ENCODE results near the gene RLN3. TPM values are rescaled to one million over a fixed set of nuclear protein-coding genes. Genes with fewer than 3 reads are reported as not detected.

RLN3 gene
- polyA plus RNA-seq, 10 donors, result not detected

DNA sequence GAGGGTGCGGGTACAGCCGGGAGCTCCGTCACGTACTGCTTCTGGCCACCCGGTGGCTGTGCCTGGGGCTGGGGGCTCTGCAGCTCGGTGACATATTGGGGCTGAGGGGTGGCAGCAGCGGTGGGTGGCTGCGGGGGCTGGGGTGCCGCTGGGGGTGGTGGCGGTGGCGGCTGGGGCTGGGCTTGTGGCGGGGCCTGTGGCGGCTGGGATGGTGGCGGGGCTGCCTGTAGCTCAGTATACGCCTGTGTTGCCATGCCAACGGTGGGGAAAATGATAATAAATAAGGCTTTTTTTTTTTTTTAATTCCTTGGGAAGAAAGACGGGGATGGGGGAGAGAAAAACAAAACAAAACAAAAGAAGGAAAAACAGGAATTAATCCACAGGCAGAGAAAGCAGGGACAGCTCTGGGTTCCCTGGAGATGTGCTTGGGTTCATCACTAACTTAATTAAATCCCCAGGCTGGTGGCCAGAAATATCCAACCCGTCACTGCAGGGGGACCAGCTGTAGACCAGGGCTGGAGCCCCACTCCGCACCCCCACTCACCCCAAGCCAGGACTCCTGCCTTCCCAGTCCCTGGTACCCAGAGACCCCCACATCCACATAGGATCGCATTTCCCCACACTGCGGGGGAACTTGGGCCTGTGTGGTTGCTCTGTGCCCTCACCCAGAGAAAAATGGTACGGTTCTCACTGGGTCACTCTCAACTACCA lies 34.2 kb upstream of the RLN3 start:
- no peak for DNase-seq

DNA sequence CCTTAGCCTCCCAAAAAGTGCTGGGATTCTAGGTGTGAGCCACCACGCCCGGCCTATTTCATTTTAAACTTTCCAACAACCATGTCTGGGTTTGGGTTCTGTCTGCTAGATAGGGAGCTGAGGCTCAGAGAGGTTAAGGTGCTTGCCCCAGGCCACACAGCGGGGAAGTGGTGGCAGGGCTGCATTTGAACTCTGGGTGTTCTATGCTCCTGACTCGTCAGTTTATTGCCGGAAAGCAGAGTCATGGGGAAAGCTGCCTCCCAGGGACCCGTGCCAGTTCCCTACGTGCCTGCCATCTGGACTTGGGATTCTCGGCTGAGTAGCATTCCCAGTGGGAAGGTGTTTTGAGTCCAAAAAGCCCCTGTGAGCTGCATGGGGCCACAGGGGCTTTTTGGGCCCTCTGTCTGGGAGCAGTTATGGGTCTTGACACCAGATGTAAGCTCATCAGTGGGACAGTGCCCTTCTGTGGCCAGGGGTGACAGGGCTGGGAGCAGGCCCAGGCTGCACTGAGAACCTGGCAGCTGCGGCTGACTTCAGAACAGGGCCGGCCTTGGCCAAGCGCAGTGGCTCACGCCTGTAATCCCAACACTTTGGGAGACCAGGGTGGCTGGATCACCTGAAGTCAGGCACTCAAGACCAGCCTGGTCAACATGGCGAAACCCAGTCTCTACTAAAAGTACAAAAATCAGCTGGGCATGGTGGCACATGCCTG lies 32.8 kb upstream of the RLN3 start:
- no peak for DNase-seq

- no peak for DNase-seq
Measured at GRCh38 chr19:13995878-13996765, 31.8 kb upstream of the RLN3 start.

GRCh38 chr19:13996928-13997630 lies 30.9 kb upstream of the RLN3 start:
- DNase-seq, result no peak

DNA sequence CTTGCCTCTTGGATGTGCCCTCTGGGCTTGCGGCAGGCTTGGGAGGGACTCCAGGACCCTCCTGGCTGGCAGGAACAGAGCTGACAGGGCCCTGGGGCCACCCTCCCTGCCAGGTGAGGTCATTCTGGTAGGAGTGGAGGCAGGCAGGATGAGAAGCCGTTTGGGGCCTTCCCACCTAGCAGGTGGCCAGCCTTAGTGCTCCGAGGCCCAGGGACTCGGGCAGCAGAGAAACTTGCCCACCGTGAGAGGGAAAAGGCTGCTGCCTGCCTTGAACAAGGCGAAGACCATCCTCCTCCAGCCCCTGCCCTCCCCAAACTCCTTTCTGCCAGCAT lies 30.4 kb upstream of the RLN3 start:
- DNase-seq, result no peak

DNA sequence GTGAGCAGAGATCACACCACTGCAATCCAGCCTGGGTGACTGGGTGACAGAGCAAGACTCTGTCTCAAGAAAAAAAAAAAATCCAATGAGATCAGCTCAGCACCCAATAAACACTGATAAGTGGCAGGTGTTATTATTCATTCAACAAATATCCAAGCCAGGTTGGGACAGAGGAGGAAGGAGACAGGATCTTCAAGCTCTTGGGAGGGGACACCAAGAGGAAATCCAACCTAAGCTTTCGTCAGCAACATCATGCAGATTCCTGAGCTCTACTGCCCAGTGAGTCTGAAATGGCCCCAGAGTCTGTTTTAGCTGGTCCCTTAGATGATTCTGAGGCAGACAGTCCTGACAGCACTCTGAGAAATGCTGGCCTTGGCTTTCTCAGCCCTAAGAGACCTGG lies 29.5 kb upstream of the RLN3 start:
- DNase-seq, result no peak

DNA sequence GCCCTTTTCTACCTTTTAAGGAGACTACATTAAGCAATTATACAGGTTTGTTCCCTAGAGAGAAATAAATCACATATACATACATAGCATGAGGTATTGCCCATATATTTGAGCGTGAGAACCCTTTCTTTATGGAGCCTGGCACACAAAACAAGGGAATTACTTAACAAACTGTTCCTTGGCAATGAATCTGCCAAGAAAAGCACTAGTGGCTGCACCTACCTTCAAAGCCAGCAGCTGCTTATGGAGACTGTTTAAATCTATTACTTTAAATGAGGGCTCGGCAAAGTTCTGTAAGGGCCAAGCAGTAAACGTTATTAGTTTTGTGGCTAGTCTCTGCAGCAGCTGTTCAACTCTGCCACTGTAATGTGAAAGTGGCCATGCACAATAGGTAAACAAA lies 28.9 kb upstream of the RLN3 start:
- no peak for DNase-seq

- DNase-seq, result no peak
Measured at GRCh38 chr19:14000691-14001375, 27.1 kb upstream of the RLN3 start.

DNA sequence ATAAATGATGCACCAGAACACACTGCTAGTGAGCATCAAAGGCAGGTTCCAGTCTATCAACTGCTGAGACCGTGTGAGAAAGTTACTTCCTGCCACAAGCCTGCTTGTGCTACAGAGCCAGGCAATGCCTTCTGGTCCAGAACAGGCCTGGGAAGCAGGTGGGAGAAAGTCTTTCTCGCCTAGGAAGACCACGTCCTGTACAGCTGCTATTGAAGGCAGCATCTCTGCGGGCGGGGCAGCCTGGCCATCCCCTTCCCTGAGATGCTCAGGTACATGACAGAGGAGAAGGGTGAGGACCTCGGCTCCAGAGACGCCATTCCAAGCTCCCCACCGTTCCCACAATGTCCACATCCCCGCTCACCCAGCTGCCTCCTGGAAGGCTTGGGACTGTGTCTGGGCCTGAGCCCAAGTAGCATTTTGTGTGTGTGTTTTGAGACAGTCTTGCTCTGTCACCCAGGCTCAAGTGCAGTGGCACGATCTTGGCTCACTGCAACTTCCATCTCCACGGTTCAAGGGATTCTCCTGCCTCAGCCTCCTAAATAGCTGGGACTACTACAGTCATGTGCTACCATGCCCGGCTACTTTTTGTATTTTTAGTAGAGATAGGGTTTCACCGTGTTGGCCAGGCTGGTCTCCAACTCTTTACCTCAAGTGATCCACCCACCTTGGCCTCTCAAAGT lies 25.2 kb upstream of the RLN3 start:
- DNase-seq, result no peak

DNA sequence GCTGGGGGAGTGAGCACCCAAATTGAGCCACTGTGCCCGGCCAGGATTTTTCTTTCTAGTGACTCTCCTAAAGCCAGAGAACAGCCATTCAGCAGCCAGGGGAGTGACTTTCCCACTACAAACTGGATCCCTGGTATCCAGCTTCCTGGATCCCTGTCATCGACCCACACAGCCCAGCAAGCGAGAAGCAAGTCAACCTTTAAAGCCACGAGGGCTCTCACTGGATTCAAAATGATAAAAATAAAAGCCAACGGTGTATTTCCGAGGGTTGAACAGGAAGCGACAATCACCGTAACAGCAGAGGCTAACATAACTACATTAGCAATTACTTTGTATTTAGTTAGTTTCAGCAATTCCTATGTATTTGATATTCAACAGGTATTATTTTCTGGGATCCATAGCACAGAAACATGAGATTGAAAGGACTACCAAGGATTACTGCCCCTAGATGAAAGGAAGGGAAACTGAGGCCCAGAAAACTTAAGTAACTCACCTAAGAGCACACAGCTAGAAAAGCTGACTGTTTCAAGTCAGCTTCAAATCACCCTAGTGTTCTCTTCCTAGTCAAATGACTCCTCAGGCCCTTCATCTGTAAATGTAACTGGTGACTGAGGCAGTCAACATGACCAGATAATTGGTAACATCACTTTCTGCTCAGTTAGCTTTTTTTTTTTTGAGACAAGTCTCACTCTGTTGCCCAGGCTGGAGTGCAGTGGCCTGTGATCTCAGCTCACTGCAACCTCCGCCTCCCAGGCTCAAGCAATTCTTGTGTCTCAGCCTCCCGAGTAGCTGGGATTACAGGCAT lies 24.5 kb upstream of the RLN3 start:
- no peak for DNase-seq

DNA sequence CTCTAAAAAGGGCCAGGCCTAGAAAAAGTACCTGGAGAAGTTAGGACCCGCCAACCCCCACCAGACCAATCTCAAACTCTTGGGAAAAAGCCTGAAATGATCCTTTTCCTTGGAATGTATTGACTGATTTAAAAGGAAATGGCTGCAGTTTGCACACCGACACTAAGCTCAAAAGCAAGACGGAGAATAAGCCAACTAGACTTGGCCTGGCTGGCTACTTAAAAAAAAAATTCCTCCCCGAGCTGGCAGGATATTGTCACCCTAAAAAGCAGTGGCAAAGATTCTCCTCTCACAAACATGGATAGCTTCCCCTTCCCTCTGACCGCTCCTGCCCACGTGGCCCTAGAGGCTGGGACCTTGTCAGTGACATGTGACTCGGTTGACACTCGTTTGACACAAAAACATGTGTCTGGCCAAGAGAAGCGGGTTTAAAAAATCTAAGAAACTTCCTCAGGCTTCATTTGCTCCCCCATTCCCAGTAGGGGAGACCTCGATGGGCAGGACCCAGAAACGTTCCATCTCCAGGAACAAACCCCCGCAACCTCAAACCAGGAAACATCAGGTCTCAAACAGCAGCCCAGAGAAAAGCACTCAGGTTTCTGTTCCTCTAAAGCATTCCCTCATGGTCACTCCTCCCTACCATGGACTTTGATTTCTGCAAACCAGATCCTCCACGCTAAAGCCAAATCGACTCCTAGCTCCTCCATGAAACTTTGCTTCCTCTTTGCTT lies 23.2 kb upstream of the RLN3 start:
- DNase-seq, result peak in 2 of 3 donors; percentile 20 to 66

DNA sequence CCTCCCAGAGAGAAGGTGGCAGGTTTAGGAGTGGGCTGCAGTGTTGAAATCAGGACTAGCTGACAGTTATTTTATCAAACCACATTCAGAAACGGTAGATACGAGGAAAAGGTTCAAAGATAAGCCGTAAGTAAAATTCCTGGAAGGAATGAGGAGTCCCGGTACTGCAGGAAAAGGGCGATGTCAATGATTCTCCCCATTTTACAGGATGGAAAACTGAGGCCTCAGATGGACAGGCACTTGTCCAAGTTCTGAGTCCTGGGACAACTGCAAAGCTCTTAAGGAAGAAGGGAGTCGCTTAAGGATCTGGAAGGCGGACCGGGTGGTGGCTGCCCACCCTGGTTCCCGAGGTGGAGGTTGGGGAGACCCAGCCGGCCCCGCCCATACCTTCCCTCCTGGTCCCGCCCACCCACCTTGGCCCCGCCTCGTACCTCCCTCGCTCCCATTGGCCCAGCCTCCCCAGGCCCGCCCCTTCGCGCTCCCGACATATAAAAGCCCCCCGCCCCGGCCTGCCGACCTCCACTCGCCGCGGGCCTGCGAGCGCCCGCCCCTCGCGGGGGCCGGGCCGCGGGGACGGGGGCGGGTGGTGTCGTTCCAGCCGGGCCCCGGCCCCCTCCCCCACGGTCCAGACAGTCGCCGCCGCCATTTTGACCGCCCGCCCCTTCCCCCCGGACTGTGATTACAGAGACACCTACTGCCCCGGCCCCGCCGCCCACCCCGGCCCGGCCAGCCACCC lies 22.4 kb upstream of the RLN3 start:
- peak; percentile 82 to 93 (median 91) for DNase-seq

DNA sequence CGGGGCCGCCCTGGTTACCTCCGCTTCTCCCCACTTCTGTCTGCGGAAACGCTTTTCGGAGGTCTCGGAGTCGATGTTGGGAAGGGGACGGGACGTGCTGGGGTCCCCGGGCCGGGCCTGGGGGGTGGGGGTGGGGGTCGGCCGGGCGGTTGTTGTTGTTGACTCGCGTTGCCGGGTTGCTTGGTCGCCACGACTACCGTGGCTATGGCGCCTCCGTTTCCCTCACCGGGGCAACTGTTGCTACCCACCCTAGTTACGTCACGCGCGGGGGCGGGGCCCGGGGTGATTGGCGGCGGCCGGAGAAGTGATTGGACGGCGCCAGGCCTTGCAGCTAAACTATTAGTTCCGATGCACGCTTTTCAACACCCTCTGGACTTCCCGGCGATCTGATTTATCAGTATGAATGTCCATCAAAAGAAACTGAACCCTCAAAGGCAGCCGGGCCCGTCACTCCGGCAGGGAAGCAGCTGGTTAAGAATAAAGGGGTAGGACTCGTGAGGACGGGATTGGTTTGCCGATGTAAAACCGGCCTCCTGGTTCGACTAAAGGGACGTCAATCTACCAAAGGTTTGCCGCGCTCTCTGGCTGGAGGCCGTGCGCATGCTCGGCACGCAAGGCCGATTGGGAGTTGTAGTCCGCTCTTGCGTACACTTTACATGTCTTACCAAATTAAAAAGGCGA lies 21.7 kb upstream of the RLN3 start, which contains the start of gene RFX1:
TSS of gene RFX1 (minus strand) at position 236 of the 681 bp plus-strand sequence. CDS start 12,477 bp downstream, outside the sequence.
- DNase-seq, result peak; percentile 99 to 100 (median 100)

DNA sequence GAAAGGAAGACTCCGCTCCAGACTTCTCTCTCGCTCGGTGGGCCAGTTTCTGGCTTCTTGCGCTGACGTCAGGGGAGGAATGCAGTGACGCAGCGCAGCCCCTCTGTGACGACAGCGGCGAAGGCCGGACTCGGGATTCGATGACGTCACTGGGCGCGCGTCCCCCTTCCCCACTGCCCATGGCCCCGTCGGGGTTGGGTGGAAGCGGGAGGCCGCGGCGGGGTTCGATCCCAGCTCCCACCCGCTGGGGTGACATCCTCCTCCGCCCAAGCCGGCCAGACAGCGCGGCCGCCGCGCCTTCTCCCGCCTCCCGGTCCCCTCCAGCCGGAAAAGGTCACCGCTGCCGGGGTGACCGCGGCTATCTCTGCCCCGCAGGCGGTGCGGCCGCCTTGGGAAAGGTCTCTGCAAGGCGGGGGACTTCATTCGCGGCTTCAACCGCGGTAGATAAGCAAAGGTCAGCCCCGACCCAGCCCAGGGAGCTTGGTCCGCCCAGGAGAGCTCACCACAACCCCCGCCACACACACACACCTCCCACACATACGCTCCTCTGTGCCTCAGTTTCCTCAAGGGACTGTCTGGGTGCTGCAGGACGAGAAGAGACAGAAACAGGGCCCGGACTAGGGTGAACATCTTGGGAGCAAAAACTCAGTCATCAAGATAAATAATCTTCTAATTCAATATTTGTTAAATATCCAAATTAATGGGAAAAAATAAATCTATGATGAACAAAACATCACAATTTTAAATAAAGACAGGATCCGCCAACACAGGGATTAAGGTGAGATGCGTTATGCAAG lies 21.0 kb upstream of the RLN3 start:
- DNase-seq, result no peak

DNA sequence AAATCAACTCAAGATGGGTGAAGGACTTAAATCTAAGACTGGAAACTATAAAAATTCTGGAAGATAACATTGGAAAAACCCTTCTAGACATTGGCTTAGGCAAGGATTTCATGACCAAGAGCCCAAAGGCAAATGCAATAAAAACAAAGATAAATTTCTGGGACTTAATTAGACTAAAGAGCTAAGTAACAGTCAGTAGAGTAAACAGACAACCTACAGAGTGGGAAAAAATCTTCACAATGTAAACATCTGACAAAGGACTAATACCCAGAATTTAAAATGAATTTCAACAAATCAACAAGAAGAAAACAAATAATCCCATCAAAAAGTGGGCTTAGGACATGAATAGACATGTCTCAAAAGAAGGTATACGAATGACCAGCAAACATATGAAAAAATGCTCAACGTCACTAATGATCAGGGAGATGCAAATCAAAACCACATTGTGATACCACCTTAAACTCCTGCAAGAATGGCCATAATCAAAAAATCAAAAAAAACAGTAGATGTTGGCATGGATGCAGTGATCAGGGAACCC lies 15.5 kb upstream of the RLN3 start:
- DNase-seq, result no peak

- DNase-seq, result no peak
Measured at GRCh38 chr19:14015524-14016035, 12.4 kb upstream of the RLN3 start.

All from muscle of back (tissue), 11 donors.